Fibroblast of lung (primary cell): ENCODE results near the gene PPP4C. TPM values are rescaled to one million over a fixed set of nuclear protein-coding genes. Genes with fewer than 3 reads are reported as not detected.

ENCODE experiments used
- DNase-seq, 2 donors: peaks; one replicate each; pipeline versions ENCODE4 v3.0.0 to v3.0.0-alpha.2; 2010; ENCODE audit warnings: low read depth in 2 of 2
- H2AFZ ChIP-seq: 2 replicates; pipeline ENCODE4 v1.5.1; 2012; ENCODE audit warnings: low read length, control low read depth, inconsistent platforms
- H3K27ac ChIP-seq: 2 replicates; pipeline ENCODE4 v1.5.1; 2011; ENCODE audit warnings: low read length, control low read depth; ENCODE audit not compliant: insufficient read depth
- H3K27me3 ChIP-seq: 2 replicates; pipeline ENCODE4 v1.5.1; 2011; ENCODE audit warnings: mild to moderate bottlenecking, low read length; ENCODE audit not compliant: control insufficient read depth, insufficient read depth
- H3K36me3 ChIP-seq: 2 replicates; pipeline ENCODE4 v1.5.1; 2011; ENCODE audit warnings: low read length; ENCODE audit not compliant: control insufficient read depth, insufficient read depth
- H3K4me1 ChIP-seq: 2 replicates; pipeline ENCODE4 v1.5.1; 2011; ENCODE audit warnings: low read length; ENCODE audit not compliant: control insufficient read depth, insufficient read depth; ENCODE audit errors: extremely low read depth
- H3K4me2 ChIP-seq: 2 replicates; pipeline ENCODE4 v1.5.1; 2011; ENCODE audit warnings: low read length, control low read depth; ENCODE audit not compliant: insufficient read depth; ENCODE audit errors: extremely low read depth
- H3K4me3 ChIP-seq, 4 experiments: fragments of 200-600 bp in 1 of 4; sonication (generic) in 1 of 4; replicated peaks in 1 of 4; 2 replicates each; pipeline ENCODE4 v1.5.1; 2011 to 2016; ENCODE audit warnings: low read length in 4 of 4, low read depth in 3 of 4, mild to moderate bottlenecking in 3 of 4, control low read depth in 2 of 4, inconsistent platforms in 1 of 4, mixed read lengths in 1 of 4; ENCODE audit not compliant: insufficient read depth in 1 of 4; ENCODE audit errors: control extremely low read depth in 1 of 4
- H3K79me2 ChIP-seq: 2 replicates; pipeline ENCODE4 v1.5.1; 2012; ENCODE audit warnings: mild to moderate bottlenecking, low read length, inconsistent platforms; ENCODE audit not compliant: control insufficient read depth, insufficient read depth
- H3K9ac ChIP-seq: 2 replicates; pipeline ENCODE4 v1.5.1; 2011; ENCODE audit warnings: mild to moderate bottlenecking, low read length, control low read depth; ENCODE audit not compliant: insufficient read depth
- H3K9me3 ChIP-seq: 2 replicates; pipeline ENCODE4 v1.5.1; 2012; ENCODE audit warnings: low read depth, low read length; ENCODE audit not compliant: control insufficient read depth, insufficient read depth
- H4K20me1 ChIP-seq: 2 replicates; pipeline ENCODE4 v1.5.1; 2011; ENCODE audit warnings: low read length; ENCODE audit not compliant: control insufficient read depth, insufficient read depth; ENCODE audit errors: extremely low read depth
- CTCF ChIP-seq, 2 donors: IDR thresholded peaks in 1 of 2; conservative IDR thresholded peaks in 1 of 2; 1 replicate in 1 of 2; 2 replicates in 1 of 2; pipeline ENCODE4 v1.5.1; 2011 to 2012; ENCODE audit warnings: low read length in 2 of 2, control low read depth in 1 of 2, inconsistent platforms in 1 of 2, low read depth in 1 of 2, mild to moderate bottlenecking in 1 of 2
- EZH2 ChIP-seq: IDR thresholded peaks from 2 replicates; pipeline ENCODE4 v1.5.1; 2012; ENCODE audit warnings: low read length, control low read depth, mild to moderate bottlenecking; ENCODE audit errors: missing control alignments
- polyA plus RNA-seq, 2 donors: library from polyadenylated mRNA; depleted of rRNA in 1 of 2; stranded (reverse) in 1 of 2; unstranded in 1 of 2; fragments of >200 nt; gene quantifications; 2 replicates each; pipeline ENCODE4 v1.2.1, GENCODE V29; 2011 to 2012; ENCODE audit warnings: missing spikeins in 1 of 2
- total RNA-seq: library from RNA; depleted of rRNA; stranded (reverse); fragments of >200 nt; gene quantifications from 2 replicates; pipeline ENCODE4 v1.2.1, GENCODE V29; 2014

PPP4C gene
- total and polyA plus RNA-seq, 2 donors (not counting 1 experiment from before 2014, with no cell fraction given) = 116 to 147 TPM

DNA sequence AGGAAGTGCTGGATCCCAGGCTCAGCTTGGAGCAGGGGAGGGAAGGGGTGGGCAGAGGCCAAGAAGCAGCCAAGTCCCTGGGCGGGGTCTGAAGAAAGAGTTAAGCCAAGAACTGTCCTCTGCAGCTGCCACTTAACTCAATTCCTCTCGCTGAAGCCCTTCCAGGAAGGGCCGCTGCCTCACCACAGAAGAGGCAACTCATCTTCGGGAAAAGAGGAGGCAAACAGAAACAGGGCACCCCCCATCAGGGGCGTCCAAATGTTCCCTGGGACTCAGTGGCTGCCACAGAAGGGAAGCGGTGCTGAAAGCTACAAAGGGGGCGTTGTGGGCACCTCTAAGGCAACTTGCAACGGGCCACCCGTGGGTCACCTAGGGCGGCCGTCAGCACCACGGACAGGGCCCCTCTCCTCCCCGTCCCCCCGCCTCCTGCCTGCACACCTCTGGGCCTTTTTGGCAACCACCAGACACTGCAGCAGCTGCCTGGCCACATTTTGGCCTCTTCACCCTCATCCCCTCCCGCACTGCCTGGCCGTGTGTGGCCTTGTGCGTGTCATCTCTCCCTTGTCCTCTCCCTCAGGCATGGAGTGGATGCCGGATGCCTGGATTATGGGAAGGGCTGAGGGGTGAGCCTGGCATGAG lies 47.2 kb upstream of the PPP4C start:
- H3K4me2 ChIP-seq = no peak overlapping the region
- H3K27ac ChIP-seq = no peak overlapping the region
- H2AFZ ChIP-seq = no peak overlapping the region
- TF ChIP-seq CTCF (conservative IDR thresholded peaks at IDR 0.05 in 1 of 2, IDR thresholded peaks at IDR 0.05 in 1 of 2; ENCODE audit: low read depth in 1 of 2, low read length in 2 of 2) = no peak
- TF ChIP-seq EZH2 = no peak
- H3K9ac ChIP-seq = no peak overlapping the region
- DNase-seq = no peak
- no peaks in the 10 kb centered on the region for H3K9me3 ChIP-seq
- no peak overlapping the region for H3K4me3 ChIP-seq
- no peaks in the 10 kb centered on the region for H4K20me1 ChIP-seq
- H3K79me2 ChIP-seq = no peaks in the 10 kb centered on the region
- H3K36me3 ChIP-seq = no peaks in the 10 kb centered on the region
- H3K4me1 ChIP-seq = peaks cover 2% of the 10 kb centered on the region
- peaks cover 41% of the 10 kb centered on the region for H3K27me3 ChIP-seq

GRCh38 chr16:30030011-30030685 lies 45.6 kb upstream of the PPP4C start:
- H3K9ac ChIP-seq = no peak overlapping the region
- no peak for DNase-seq
- H3K27me3 ChIP-seq = peaks cover 40% of the 10 kb centered on the region
- no peaks in the 10 kb centered on the region for H4K20me1 ChIP-seq
- H3K27ac ChIP-seq = no peak overlapping the region
- TF ChIP-seq CTCF (conservative IDR thresholded peaks at IDR 0.05 in 1 of 2, IDR thresholded peaks at IDR 0.05 in 1 of 2; ENCODE audit: low read depth in 1 of 2, low read length in 2 of 2) (no peak), EZH2 (peak; percentile 48)
- no peaks in the 10 kb centered on the region for H3K79me2 ChIP-seq
- H3K36me3 ChIP-seq = no peaks in the 10 kb centered on the region
- no peak overlapping the region for H2AFZ ChIP-seq
- peaks cover 2% of the 10 kb centered on the region for H3K4me1 ChIP-seq
- no peak overlapping the region for H3K4me3 ChIP-seq
- no peaks in the 10 kb centered on the region for H3K9me3 ChIP-seq
- H3K4me2 ChIP-seq = no peak overlapping the region

DNA sequence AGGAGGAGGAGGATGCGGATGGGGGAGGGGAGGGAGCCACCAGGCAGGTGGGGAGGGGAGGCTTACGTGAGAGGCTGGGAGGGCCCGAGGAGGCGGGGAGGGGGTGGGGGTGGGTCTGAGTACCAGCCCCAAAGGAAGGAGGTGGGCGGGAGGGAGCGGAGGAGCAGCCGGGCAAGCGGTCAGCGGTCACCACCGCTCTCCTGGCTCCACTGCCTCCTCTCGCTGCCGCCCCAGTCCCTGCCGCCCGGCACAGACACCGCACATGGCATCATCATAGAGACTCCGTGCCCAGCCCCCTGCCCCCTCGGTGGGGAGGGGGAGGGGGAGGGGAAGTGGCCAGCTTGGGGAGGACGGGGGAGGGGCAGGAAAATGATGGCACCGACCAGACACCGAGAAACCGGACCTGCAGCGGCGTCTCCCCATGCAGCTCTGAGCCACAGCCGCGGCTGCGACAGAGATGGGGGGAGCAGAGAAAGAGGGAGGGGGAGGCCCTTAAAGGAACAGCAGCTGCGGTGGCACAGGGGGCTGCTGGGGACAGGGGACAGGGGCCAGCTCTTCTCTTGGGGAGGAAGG lies 44.9 kb upstream of the PPP4C start, which contains the start of gene TLCD3B:
TSS of gene TLCD3B (minus strand) at position 431 of the 573 bp plus-strand sequence. CDS start 744 bp downstream, outside the sequence.
- Histone ChIP-seq H3K4me3 (no peak within 1 kb of the TSS), H3K4me1 (peaks cover 2% of the 10 kb centered on the region), H3K4me2 (no peak within 1 kb of the TSS), H3K9me3 (no peaks in the 10 kb centered on the region), H3K79me2 (no peaks in the 10 kb centered on the region), H3K27ac (no peak within 1 kb of the TSS), H3K9ac (no peak within 1 kb of the TSS), H4K20me1 (no peaks in the 10 kb centered on the region), H2AFZ (no peak within 1 kb of the TSS), H3K27me3 (peaks cover 37% of the 10 kb centered on the region), H3K36me3 (no peaks in the 10 kb centered on the region)
- no peak for DNase-seq
- TF ChIP-seq EZH2 = no peak
- no peak for TF ChIP-seq CTCF (conservative IDR thresholded peaks at IDR 0.05 in 1 of 2, IDR thresholded peaks at IDR 0.05 in 1 of 2; ENCODE audit: low read depth in 1 of 2, low read length in 2 of 2)
